Measurements from ENCODE around the gene HOXA13.

Gene HOXA13

GRCh38 chr7:27173511-27173955 is 26.4 kb downstream of the HOXA13 start:
- H3K27ac ChIP-seq = peak overlapping the region; percentile 95
- CTCF ChIA-PET = interaction anchor here (0.8 to 1.9 kb wide), 3 partner anchors 9 to 22 kb away, joined by 4 to 7 read pairs (median 6); no protein-coding TSS in a partner anchor
- no peak for TF ChIP-seq CTCF (conservative IDR thresholded peaks at IDR 0.05; ENCODE audit: low read depth)
- POLR2A ChIA-PET (ENCODE audit: low non-redundant PET) = no interaction called here
- DNase-seq (ENCODE audit: low spot score) = no peak

- peak overlapping the region; percentile 95 for H3K27ac ChIP-seq
- POLR2A ChIA-PET (ENCODE audit: low non-redundant PET) = interaction anchor here (0.8 kb wide), 1 partner anchor 12 kb away, joined by 4 read pairs; the partner anchor contains the start of gene HOXA11
- DNase-seq (ENCODE audit: low spot score) = no peak
- TF ChIP-seq CTCF (conservative IDR thresholded peaks at IDR 0.05; ENCODE audit: low read depth) = no peak
- CTCF ChIA-PET = interaction anchor here (0.9 to 1.9 kb wide), 4 partner anchors 9 to 12 kb away, joined by 3 to 7 read pairs (median 6); no protein-coding TSS in a partner anchor
Measured at GRCh38 chr7:27172823-27173510, 26.9 kb downstream of the HOXA13 start.

GRCh38 chr7:27172315-27172774 is 27.5 kb downstream of the HOXA13 start:
- POLR2A ChIA-PET (ENCODE audit: low non-redundant PET) = interaction anchor here (0.8 kb wide), 1 partner anchor 12 kb away, joined by 4 read pairs; the partner anchor contains the start of gene HOXA11
- TF ChIP-seq CTCF (conservative IDR thresholded peaks at IDR 0.05; ENCODE audit: low read depth) = no peak
- DNase-seq (ENCODE audit: low spot score) = no peak
- CTCF ChIA-PET = interaction anchor here (0.9 to 1.2 kb wide), 5 partner anchors 9 to 30 kb away, joined by 3 to 6 read pairs (median 4); no protein-coding TSS in a partner anchor
- H3K27ac ChIP-seq = peak overlapping the region; percentile 95

- TF ChIP-seq CTCF (conservative IDR thresholded peaks at IDR 0.05; ENCODE audit: low read depth) = peak; percentile 45
- no peak for DNase-seq (ENCODE audit: low spot score)
- POLR2A ChIA-PET (ENCODE audit: low non-redundant PET) = no interaction called here
- CTCF ChIA-PET = interaction anchor here (0.6 to 4.1 kb wide), 7 partner anchors 8 to 873 kb away, joined by 3 to 30 read pairs (median 4); no protein-coding TSS in a partner anchor
- peak overlapping the region; percentile 95 for H3K27ac ChIP-seq
Measured at GRCh38 chr7:27171637-27172314, 28.1 kb downstream of the HOXA13 start.

- CTCF ChIA-PET = interaction anchor here (0.6 to 4.1 kb wide), 5 partner anchors 8 to 873 kb away, joined by 3 to 30 read pairs (median 4); no protein-coding TSS in a partner anchor
- peak overlapping the region; percentile 95 for H3K27ac ChIP-seq
- no peak for DNase-seq (ENCODE audit: low spot score)
- POLR2A ChIA-PET (ENCODE audit: low non-redundant PET) = no interaction called here
- no peak for TF ChIP-seq CTCF (conservative IDR thresholded peaks at IDR 0.05; ENCODE audit: low read depth)
Measured at GRCh38 chr7:27171325-27171636, 28.6 kb downstream of the HOXA13 start.
